GM18526 (cell line): ENCODE data around the gene TDRD3.

Experiments
- POLR2A ChIP-seq: IDR thresholded peaks from 3 replicates; pipeline ENCODE4 v1.6.1; 2011; ENCODE audit not compliant: insufficient read length; ENCODE audit errors: extremely low read depth

Gene TDRD3

GRCh38 chr13:60392131-60392530 is 4.9 kb upstream of the TDRD3 start:
- TF ChIP-seq POLR2A, result no peak

DNA sequence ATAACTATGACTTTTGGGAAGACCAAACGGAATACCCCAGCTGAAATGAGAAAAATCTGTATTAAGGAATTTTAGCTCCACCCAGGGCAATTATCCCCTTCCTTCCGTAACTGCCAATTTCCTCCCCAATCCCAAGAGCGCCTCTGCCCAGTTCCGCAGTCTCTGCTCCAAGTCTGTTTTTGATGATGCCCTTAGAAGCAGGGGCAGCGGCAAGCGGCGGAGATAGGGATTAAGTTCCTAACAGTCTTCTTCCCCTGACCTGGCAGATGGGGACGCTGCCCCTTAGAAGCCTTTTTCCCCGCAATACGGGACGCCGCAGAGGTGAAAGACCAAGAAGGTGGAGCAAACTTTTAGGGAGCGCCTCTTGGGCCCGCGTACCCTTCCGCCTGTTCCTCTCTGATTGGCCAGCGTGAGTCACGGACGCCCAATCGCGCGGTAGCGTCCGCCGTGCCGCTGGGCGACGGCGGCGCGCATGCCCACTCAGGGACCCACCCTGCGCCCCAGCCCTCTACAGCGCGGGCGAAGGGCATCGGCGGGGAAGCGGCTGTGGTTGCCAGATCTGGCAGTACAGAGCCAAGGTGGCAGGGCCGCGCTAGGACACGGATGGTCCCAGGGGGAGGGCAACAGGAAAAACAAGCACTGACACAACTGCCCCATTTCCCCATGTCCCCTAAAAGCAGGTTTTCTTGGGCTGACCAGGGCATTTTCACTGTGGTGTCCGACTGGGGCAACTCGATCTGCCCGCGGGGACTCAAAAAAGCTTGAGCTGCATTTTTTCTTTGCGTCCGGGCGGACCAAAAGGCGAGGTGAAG is 843 bp upstream of the TDRD3 start:
- TF ChIP-seq POLR2A, result peak; percentile 83

DNA sequence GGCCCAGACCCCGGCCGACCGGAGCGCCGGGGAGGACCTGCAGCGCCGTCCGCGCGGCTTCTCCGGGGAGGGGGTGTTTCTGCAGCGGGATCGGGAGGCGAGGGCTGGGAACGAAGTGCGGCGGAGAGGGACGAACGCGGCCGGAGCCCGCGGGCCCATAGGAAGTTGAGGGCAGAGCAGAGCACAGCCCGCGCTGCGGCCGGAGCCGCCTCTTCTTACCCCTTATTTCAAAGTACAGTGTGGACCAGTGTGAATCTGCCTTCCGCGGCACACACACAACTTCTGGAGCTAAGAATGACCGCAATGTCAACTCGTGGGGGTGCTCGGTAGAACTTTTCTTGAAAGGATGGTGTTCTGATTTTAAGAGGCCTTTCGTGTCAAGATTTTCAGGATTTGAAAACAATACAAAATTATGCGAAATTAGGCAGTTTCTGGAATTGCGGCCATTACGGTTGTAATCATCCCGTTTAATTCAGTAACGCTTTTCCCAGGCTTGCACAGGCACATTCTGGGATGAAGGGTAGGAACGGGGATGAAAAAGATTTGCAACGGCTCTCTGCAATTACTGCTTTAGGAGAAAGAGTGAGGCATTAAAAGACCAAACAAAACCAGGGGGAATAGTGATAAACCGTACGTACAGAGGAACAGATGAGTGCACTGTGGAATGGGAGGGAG is 821 bp downstream of the TDRD3 start:
- no peak for TF ChIP-seq POLR2A

DNA sequence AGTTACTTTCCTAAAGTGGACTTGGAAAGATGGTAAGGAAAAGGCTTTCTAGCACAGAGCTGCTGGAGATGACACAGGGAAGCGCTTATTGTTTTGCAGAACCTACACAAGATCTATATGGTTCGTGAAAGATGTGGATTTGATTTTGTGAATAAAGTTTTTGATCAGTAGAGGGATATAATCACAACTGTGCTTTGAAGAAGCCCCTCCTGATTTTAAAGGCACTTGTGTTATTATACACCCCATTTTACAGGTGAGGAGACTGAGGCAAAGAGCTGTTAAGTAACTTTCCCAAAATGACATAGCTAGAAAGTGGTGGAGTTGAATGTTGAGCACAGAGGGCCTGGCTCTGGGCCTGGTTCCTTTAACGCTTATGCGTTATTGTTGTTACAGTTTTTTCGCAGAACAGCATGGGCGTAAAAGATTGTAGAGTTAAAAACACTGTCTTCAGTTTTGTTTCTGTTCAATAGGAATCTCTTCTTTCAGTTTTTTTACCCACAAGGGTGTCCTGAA is 1.4 kb downstream of the TDRD3 start:
- no peak for TF ChIP-seq POLR2A

GRCh38 chr13:60398907-60399589 is 2.0 kb downstream of the TDRD3 start:
- no peak for TF ChIP-seq POLR2A

DNA sequence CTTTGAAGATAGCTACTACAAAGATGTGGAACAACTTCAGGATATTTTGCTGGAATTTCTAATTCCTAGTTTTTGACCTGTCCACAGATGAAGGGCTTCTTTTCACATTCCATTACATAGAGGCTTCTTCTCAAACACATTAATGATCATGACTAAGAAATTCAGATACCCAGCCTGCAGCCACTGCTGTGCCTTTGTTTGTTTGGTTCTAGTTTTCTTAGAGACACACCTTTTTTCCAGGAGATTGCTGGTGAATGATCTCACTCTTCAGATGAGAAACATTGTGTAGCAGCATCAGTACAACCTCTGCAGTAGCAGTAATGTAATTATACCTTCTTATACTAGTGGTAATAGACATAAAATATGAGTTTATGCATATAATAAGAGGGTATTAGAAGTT is 5.0 kb downstream of the TDRD3 start:
- TF ChIP-seq POLR2A, result no peak

DNA sequence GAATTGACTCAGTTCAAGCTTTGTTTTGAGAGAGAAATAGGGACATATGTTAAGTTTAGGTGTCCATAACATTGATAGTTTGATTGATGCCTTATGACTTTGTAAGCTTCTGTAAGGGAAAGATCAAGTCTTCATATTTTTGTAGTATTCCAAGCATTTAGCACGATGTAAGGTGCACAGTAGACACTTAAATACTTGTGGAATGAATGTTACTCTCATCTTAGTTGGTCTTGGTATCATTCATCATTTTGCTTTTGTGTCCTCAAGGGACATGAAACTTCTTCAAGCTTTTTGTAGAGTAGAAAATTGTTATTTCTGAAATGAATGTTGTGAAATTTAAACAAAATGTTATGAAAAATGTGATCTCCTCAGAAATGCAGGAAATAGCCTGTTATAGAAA is 10.1 kb downstream of the TDRD3 start:
- no peak for TF ChIP-seq POLR2A

DNA sequence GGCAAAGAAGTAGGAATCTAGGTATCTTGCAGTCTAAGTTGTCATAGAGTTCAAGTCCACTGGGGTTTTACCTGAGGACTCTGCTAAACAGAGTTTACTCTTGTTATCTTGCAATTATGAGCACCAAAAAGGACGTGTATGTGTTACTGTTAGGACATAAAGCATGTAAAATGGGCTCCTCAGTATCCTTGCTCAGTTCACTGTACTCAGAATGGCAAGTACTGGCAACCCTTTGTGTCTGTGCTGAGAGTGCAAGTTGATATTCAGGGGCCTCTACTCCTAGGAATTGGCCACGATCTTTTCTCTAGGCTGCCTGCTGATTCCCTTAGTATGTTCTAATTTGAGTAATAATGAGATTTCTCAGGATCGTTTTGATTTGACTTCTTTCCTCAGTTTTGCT is 13.3 kb downstream of the TDRD3 start:
- no peak for TF ChIP-seq POLR2A

- TF ChIP-seq POLR2A, result no peak
Measured at GRCh38 chr13:60411464-60411863, 14.4 kb downstream of the TDRD3 start.

GRCh38 chr13:60411983-60412382 is 15.0 kb downstream of the TDRD3 start:
- TF ChIP-seq POLR2A, result no peak

DNA sequence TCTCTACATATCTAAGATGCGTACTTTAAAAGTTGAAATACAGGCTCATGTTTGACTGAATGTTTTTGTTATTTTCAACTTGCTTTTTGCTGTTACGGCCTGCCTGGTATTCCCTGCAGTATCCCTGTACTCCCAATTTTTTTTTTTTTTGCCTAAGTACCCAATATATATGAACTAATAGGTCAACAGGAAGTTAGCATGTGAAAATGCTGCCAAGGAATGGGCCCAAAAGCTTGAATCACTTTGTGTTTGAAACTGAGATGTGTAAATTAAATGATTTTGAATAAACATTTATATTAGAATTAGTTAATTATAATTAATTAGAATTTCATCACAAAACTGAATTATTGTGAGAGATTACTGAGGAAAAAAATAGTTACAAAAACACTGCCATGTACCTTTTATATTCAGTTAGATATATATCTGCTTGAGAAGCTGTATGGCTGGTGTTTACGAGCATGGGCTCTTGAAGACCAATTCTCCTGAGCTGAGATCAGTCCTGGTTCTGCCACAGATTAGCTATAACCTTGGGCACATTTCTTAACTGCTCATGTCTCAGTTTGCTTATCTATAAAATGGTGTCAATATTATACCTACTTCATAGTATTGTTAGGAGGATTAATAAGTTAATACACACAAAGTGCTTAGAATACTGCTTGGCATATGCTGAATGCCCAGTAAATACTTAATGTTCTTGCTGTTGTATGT is 16.0 kb downstream of the TDRD3 start:
- TF ChIP-seq POLR2A, result no peak

GRCh38 chr13:60414177-60414576 is 17.2 kb downstream of the TDRD3 start:
- no peak for TF ChIP-seq POLR2A

DNA sequence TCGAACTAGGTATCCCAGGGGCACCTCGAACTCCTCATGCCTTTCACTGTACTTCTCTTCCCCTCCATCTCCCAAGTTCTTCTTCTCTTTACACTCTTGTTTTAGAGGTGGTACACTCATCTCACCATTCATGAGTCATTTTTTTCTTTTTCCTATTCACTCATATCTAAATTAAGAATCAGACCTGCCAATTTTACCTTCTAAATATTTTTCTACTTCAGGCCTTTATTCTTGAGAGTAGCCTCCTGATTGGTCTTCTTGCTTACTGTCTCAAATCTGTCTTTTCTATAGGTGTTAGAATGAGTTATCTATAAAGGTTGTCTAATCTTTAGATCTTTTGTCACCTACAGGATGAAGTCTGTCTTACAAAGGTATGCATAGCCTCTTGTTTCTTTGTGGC is 20.7 kb downstream of the TDRD3 start:
- no peak for TF ChIP-seq POLR2A

GRCh38 chr13:60418954-60419353 is 21.9 kb downstream of the TDRD3 start:
- no peak for TF ChIP-seq POLR2A

DNA sequence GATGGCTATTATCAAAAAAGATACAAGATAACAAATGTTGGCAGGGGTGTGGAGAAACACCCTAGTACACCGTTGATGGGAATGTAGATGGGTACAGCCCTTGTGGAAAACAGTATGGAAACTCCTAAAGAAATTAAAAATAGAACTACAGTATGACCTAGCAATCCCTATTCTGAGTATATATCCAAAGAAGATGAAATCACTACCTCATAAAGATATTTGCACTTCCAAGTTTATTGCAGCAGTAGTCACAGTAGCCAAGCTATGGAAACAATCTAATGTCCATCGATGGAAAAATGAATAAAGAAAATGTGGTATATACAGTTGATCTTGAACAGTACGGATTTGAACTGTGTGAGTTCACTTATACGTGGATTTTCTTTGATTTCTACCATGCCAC is 28.3 kb downstream of the TDRD3 start:
- no peak for TF ChIP-seq POLR2A
